ENCODE results near the gene ATP2C2. TPM values are rescaled to one million over a fixed set of nuclear protein-coding genes. Genes with fewer than 3 reads are reported as not detected.
"Not testable (repeated sequence)": the region's sequence is repeated elsewhere in the genome, so short reads cannot be mapped to it uniquely, and the experiment has no call there.

ATP2C2 gene
- total RNA-seq, 1 donor from 2014 or later = not detected

DNA sequence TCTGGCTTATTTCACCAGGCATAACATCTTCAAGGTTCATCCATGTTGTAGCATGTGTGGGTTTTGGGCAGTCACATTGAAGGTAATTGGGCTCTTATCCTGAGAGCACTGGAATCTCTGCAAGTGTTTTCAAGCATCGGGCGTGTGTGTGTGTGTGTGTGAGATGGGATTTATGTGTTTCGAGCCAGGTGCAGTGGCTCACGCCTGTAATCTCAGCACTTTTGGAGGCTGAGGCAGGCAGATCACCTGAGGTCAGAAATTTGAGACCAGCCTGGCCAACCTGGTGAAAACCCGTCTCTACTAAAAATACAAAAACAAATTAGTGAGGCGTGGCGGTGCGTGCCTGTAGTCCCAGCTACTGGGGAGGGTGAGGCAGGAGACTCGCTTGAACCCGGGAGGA, 27.7 kb downstream of the ATP2C2 start:
- intact Hi-C loops (cut with micrococcal nuclease) = not testable (repeated sequence)

DNA sequence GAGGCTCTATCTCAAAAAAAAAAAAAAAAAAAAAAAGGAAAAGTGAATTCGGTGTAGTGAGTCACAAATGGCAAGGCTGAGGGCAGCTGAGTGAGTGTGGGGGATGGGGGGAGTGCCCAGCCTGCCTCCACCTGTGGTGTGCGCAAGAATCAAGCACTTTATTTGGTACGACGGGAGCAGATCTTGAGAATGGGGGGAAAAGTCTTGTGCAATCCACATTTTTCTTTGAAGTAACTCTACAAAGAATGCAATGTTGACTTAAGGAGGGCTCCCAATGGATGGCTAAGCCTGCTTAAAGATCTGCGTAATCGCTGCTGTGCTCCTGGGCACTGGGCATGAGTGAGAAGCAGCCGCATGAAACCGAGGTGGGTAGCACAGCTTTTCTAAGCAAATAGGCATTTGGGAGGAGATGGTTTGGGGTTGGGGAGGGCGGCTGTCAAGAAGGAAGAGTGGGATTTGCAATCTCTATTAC, 28.2 kb downstream of the ATP2C2 start:
- intact Hi-C loops (cut with micrococcal nuclease) = no loop called here

DNA sequence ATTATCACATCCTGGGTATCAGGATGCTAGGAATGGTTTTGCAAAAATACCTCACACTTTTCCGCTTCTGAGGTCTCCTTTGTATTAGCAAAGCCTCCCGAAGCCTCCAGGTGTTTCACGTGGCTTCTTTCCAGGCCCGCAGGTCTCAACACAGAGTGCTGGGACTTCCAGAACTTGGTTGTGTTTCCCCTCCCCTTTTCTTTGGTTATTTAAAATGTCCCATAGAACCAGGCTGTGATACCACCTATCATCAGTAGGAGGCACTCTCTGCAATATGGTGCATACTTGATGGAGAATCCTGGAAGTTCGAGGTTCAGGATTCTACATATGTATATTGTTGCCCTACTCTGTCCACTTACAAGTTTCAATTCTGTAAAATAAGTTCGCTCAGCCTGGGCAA, 28.8 kb downstream of the ATP2C2 start:
- intact Hi-C loops (cut with micrococcal nuclease) = no loop called here

DNA sequence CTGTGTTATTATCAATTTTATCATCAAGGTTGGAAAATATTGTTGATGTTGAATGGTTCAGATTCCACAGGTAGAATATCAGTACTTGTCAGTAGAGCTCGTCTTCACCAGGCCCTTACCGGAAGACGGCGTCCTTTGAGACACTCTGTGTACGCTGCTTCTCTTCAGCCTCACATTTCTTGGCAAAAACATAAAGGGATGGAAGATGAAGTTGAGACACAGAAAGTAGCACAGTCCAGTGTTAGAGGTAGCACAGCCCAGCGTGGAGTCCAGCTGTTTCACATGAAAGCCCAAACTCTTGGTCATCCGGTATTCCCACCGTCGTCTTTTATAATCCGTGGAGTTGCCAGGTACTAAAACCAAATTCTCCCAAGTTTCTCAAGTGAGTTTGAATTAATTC, 30.4 kb downstream of the ATP2C2 start:
- intact Hi-C loops (cut with micrococcal nuclease) = no loop called here

DNA sequence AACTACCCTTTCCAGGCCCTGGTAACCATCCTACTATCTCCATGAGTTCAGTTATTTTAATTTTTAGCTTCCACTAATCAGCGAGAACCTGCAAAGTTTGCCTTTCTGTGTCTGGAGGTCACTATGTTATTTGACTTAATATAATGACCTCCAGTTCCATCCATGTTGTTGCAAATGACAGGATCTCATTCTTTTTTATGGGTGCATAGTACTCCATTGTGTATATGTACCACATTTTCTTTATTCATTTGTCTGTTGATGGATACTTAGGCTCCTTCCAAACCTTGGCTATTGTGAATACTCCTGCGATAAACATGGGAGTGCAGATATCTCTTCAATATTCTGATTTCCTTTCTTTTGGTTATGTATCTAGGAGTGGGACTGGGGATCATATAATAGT, 31.6 kb downstream of the ATP2C2 start:
- intact Hi-C loops (cut with micrococcal nuclease) = not testable (repeated sequence)

DNA sequence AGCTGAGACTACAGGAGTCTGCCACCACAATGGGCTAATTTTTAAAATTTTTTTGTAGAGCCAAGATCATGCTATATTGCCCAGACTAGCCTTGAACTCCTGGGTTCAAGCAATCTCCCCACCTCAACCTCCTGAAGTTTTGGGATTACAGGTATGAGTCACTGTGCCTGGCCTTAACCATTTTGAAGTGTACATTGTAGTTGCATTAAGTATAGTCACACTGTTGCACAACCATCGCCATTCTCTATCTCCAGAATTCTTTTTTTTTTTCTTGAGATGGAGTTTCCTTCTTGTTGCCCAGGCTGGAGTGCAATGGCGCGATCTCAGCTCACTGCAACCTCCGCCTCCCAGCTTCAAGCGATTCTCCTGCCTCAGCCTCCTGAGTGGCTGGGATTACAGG, 35.1 kb downstream of the ATP2C2 start:
- intact Hi-C loops (cut with micrococcal nuclease) = not testable (repeated sequence)

DNA sequence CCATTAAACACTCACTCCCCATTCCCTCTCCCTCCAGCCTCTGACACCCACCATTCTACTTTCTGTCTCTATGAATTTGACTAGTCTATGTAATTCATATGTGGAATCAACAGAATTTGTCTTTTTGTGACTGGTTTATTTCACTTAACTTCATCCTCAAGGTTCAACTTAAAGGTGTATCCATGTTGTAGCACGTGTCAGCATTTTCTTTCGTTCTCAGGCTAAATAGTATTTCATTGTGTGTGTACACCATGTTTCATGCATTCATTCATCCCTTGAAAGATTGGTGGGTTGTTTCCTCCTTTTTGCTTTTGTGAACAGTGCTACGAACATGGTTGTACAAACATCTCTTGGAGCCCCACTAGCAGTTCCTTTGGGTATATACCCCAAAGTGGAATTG, 36.0 kb downstream of the ATP2C2 start:
- intact Hi-C loops (cut with micrococcal nuclease) = no loop called here

DNA sequence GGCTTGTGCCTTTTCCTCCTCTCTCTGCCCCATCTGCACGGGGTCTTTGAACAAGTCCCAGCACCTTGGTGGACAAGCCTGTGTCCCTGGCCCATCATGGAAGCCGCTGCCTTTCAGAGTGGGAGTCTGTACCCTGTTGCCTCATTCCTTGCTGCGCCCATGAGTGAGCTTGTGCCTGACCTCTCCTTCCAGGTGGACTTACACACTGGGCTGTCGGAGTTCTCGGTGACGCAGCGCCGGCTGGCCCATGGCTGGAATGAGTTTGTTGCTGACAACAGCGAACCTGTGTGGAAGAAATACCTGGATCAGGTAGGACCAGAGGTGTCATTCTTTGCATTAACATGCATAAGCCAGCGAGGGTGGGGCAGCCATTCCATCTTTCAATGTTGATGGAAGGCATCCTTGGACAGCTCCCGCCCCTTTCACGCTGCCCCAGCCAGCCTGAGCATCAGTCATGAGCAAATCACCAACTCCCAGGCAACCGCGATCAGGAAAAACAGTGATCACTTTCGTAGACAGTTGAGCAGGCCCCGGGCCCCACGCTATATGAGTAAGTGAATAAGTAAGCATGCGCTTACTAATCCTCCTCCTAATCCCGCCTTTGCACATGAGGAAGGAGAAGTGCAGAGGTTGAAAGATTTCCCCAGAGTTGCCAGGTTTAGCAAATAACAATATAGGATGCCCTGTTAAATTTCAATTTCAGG, 36.8 kb downstream of the ATP2C2 start:
- intact Hi-C loops (cut with micrococcal nuclease) = no loop called here

DNA sequence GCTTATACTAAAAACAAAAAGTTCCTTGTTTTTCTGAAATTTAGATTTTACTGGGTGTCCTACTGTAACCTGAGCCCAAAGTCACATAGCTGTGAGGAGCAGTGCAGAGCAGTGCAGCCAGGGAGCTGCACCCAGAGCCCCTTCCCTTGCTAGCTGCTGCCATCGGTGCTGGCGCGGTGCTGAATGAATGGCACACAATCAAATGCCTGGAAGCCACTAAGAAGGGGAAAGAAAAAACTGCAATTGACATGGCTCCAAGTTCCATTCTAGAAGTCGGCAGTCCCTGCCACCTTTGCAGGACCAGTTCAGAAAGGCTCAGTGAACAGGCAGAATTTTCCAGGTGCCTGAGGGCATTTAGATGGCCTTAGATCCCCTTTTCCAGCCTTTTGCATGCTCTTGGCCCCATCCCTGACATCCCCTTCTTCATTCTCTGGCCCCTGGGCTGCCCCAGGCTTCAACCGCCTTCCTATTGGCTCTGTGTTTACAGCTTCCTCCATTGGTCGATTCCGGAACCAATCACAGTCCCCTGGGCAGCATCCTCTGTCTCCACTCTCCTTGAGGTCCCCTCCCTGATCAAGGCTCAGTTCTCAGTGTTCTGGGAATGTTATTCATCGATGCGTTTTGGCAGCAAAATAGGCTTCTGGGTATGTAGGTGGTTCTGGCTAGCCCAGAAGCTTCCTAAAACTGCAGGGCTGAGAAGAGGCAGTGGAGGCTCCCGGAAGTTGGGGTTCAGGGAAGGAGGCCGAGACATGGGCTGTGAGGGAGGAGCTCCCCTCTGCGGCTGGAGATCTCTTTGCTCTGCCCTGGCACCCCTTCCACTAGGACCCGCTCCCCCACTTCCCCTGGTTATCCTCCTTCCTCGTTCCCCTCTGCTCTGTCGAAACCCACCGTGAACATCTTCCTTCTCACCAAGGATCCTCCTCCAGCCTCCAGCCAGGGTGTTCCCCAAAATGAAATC, 37.9 kb downstream of the ATP2C2 start:
- intact Hi-C loops (cut with micrococcal nuclease) = no loop called here

DNA sequence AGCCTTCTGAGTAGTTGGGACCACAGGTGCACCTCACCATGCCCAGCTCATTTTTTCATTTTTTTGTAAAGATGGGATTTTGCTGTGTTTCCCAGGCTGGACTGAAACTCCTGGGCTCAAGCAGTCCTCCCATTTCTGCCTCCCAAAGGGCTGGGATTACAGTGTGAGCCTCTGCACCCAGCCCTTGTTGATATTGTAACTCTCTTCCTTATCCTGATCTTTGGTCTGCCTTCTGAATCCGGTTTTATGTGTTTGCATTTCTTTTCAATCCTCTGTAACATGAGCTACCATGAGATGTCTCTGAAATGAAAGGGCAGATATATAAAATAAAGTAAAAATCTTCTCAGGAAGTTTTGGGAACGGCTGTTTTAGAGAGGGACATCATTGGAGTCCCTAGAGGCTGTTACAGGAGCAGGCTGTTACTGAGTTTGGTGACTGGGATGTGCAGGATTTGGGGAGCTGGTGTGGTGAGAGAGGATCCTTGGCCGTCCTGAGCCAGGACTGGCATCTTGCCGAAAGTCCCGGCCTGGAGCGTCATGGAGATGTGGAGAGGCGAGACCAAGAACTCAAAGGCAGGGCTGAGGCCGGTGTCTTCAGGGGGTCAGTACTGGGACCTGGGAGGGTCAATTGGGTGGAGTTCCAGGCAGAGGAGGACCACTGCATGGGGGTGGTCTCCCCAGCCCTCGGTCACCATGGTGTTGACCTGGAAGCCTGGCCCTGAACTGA, 39.4 kb downstream of the ATP2C2 start:
- intact Hi-C loops (cut with micrococcal nuclease) = no loop called here

DNA sequence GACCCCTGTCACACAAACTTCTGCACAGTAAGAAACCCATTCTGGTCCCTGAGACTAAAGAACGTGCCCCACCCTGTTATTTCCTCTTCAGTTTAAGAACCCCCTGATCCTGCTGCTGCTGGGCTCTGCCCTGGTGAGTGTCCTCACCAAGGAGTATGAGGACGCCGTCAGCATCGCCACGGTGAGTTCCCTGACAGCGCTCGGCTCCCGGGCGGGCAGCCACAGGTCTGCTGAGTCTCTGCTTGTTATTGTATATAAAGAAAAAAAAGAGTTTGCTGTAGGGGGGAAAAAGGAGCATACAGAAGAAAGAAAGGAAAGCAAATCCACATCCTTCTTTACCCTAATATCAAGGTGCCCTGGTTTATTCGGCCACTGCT, 40.0 kb downstream of the ATP2C2 start:
- intact Hi-C loops (cut with micrococcal nuclease) = no loop called here

DNA sequence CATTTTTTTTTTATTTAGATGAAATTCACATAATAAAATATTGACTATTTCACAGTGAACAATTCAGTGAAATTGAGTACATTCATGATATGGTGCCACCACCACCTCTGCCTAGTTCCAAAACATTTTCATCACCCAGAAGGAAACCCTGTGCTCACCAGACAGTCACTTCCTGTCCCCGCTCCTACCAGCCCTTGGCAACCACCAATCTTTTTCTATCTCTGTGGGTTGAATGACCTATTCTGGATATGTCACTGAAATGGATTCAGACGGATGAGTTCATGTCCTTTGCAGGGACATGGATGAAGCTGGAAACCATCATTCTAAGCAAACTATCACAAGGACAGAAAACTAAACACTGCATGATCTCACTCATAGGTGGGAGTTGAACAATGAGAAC, 40.5 kb downstream of the ATP2C2 start:
- intact Hi-C loops (cut with micrococcal nuclease) = no loop called here

DNA sequence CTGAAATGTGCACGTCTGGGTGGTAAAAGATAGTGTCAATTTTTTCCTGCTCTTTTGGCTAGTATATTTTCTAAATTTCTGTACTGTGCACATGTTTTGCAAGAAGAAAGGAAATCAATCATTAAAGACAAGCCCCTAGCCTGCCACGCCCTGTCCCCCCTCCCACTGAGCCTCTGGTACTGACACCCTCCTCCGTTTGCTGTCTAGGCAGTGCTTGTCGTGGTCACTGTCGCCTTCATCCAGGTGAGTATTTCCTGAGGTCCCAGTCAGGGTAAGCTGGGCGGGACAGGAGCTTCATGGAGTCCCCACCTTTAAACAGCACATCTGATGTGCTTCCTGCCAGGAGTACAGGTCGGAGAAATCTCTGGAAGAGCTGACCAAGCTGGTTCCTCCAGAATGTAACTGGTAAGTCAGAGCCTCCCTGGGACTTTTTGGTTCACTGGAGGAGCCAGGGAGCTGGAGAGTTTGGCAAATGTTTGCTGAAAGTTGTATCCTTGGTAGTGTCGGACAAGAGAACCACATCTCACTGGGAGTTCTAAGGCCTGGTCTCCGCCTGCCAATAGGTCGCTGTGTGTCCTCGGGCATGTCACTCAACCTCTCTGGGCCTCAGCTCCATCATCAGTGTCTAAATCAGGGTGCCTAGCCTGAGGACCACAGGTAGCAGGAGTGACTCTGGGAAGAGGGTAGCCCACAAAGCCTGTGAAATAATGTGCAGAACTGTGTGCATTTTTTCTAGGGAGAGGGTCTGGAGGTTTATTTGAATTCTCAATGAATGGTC, 42.2 kb downstream of the ATP2C2 start:
- intact Hi-C loops (cut with micrococcal nuclease) = no loop called here

DNA sequence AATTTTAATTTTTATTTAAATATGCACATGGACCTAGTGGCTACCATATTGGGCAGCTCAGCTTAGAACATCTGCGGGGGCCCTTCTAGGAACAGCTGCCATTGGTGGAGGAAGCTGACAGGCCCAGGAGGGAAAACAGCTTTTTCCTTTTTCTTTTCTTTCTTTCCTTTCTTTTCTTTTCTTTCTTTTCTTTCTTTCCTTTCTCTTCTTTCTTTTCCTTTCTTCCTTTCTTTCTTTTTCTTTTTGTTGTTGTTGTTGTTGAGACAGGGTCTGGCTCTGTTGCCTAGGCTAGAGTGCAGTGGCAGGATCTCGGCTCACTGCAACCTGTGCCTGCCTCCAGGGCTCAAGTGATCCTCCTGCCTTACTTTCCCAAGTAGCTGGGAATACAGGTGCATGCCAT, 43.4 kb downstream of the ATP2C2 start:
- intact Hi-C loops (cut with micrococcal nuclease) = no loop called here

DNA sequence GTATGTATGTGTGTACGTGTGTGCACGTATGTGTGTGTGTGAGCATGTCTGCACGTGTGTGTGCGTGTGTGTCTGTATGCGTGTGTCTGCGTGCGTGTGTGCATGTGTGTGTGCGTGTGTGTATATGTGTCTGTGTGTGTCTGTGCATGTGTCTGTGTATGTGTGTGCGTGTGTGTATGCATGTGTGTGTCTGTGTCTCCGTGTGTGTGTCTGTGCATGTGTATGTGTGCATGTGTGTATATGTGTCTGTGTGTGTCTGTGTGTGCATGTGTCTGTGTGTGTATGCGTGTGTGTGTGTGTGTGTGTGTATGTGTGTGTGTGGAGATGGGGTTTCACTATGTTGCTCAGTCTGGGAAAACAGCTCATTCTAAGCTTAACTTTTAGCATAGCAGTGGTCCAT, 43.9 kb downstream of the ATP2C2 start:
- intact Hi-C loops (cut with micrococcal nuclease) = no loop called here

DNA sequence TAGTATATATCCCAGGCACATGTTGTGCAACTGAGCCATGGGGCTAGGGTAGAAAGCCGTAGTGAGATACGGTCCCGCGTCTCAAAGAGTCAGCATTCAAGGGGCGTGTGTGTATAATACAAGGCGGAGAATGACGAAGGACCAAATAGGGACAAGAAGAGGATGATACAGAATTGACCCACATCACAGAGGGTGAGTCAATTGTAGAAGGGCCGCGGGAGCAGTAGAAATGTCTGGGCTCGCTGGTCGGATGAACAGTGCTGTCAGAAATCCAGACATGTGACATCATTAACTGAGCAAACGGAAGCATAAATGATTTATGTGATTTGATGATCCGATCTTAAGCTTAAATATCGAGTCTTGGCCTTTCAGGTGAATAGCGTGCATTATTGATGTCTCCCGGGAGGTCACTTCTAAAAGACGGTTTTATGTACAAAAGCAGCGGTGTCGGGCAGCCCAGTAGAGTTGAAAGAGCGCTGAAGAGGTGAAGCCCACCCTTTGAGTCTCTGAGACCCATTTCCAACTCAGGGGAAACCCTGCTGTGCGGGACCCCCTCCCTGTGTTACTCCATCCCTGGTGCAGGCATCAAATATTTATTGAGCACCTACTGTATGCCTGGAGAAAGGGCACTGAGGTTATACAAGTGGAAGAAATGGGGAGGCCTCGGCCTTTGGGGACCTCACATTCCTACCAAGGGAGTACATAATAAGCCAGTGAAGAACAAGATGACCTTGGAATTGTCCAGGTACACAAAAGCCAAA, 45.1 kb downstream of the ATP2C2 start:
- intact Hi-C loops (cut with micrococcal nuclease) = no loop called here

DNA sequence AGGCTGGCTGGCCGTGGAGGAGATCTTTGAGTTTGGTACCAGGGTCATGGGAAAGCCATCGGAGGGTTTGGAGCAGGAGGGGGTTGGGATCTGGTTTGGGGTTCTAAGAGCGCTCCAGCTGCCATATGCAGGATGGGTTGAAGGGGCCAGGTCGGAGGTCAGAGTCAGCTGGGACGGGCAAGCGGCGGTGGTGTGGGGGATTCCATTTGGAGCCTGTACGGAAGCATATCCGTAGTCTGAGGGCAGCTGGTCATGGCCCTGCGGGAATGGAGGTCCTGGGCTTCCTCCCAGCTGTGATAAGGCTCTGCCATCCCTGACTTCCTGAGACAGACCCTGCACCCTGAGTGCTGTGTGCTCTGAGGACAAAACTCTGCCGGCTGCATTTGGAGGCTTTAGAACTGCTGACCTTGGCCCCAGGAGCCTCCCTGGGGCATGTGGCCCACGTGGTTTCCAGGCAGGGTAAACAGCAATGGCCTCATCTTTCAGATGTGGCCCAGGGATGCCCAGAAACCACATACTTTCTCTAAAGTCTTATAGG, 46.5 kb downstream of the ATP2C2 start:
- intact Hi-C loops (cut with micrococcal nuclease) = no loop called here

DNA sequence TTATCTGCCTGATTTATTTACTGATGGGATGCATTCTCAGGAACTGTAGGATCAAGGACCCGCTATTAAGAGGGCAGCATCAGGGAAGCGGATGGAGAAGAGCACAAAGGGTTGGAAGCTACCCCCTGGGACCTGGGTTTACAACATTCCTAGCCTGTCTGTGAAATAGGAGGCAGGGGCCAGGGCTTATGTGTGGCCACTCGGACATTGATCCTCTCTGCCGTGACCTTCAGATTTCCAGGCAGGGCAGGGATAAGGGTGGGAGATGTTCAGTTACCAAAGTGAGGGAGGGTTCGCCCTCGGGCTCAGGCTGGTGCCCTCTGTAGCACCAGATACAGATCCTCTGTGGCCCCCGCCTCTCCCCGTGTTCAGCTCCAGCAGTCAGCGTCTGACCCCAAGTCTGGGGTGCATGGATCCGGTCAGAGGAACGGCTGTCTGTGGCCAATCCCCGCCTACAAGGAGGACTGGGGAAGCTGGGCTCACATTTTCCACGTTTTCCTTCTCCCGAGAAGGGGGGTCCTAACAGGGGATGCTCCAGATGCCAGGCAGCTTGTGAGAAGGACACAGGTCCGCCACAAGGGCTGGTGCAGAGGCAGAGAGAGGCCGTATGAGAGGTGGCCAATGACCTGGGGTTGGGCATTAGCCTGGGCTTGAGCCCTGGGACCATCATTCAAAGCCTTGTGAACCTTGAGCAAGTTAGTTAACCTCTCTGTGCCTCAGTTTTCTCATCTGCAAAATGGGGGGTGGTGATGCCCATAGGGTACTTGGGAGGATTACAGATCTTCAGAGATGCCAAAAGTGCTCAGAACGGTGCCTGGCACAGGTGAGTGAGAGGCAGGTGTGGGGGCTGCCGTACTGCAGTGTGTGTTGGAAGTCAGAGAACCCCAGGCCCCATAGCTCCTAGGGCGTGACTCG, 48.3 kb downstream of the ATP2C2 start:
- intact Hi-C loops (cut with micrococcal nuclease) = no loop called here

Measured in T-helper 1 cell treated with Interleukin-12 subunit alpha and Interleukin-12 subunit beta and Interleukin-4 antibody, amounts not matched to agents 30 ng/mL and 1 ng/mL, for 36 hours (primary cell).